Measurements from ENCODE around the gene GNAQ.

Gene GNAQ

DNA sequence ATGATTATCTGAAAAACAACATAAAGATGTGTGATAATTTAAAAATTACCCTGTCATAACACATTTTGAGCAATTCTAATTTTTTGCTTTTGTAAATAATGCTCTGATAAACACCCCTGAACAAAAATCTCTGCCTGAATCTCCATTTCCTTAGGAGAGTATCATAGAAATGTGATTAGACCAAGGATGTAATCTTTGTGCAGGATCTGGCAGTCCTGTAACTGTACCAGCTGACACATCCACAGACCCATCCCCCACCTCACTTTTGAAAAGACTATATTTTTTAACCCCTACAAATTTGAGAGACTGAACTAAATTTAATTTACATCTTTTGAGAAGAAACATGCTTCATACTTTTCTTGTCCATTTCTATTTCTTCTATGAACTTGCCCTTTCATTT is 101.7 kb downstream of the GNAQ start:
- peaks cover 13% of the 10 kb centered on the region for H3K4me1 Mint-ChIP-seq
- no peak for TF ChIP-seq CTCF (IDR thresholded peaks at IDR 0.05)
- DNase-seq = no peak
- H3K27ac Mint-ChIP-seq = no peak overlapping the region
- no peaks in the 10 kb centered on the region for H3K9me3 Mint-ChIP-seq
- peaks cover 29% of the 10 kb centered on the region for H3K36me3 Mint-ChIP-seq (ENCODE audit: low read depth)
- H3K27me3 Mint-ChIP-seq (ENCODE audit: low read depth, poor library complexity) = no peaks in the 10 kb centered on the region
- no peak overlapping the region for H3K4me3 Mint-ChIP-seq

DNA sequence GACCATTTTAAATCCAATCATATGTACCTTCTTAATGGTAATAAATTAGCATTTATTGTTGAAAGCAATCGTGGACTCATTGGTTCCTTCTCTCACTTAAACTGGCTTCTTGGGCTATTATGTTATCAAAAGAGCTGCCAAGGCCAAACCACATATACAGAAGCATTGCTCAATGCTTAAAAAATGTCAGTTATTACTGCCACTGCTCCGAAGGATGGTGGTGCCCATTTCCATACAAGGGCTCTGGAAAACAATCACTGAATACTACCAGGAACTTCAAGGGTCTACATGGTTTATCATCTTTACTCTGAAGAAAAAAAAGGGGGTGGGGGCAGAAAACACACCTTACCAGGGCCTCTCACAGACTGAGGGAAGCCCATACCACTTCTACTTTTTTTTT is 104.3 kb downstream of the GNAQ start:
- H3K27me3 Mint-ChIP-seq (ENCODE audit: low read depth, poor library complexity) = no peaks in the 10 kb centered on the region
- no peak for DNase-seq
- no peaks in the 10 kb centered on the region for H3K9me3 Mint-ChIP-seq
- TF ChIP-seq CTCF (IDR thresholded peaks at IDR 0.05) = no peak
- no peak overlapping the region for H3K4me3 Mint-ChIP-seq
- H3K27ac Mint-ChIP-seq = no peak overlapping the region
- peaks cover 35% of the 10 kb centered on the region for H3K36me3 Mint-ChIP-seq (ENCODE audit: low read depth)
- peaks cover 1% of the 10 kb centered on the region for H3K4me1 Mint-ChIP-seq

- no peak for TF ChIP-seq CTCF (IDR thresholded peaks at IDR 0.05)
- Mint-ChIP-seq H3K4me1 (no peaks in the 10 kb centered on the region), H3K9me3 (no peaks in the 10 kb centered on the region), H3K27me3 (ENCODE audit: low read depth, poor library complexity) (no peaks in the 10 kb centered on the region), H3K4me3 (no peak overlapping the region), H3K36me3 (ENCODE audit: low read depth) (peaks cover 43% of the 10 kb centered on the region), H3K27ac (no peak overlapping the region)
- no peak for DNase-seq
Measured at GRCh38 chr9:77926371-77926878, 105.2 kb downstream of the GNAQ start.

DNA sequence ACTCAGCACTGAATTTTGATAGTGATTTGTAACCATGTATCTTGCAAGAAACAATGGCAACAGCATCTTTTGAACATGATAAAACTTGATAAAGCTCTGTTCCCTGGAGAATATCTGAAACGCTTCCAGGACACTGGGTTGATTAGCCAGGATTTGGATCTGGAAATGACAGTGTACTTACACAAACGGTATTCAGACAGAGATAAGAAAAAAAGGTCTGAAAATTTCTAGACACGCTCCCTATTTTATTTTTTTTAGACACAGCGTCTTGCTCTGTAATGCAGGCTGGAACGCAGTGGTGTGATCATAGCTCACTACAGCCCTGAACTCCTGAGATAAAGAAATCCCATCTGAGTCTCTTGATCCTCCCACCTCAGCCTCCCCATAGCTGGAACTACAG is 109.0 kb downstream of the GNAQ start:
- no peak for DNase-seq
- Mint-ChIP-seq H3K36me3 (ENCODE audit: low read depth) (peaks cover 49% of the 10 kb centered on the region), H3K9me3 (no peaks in the 10 kb centered on the region), H3K4me1 (peaks cover 4% of the 10 kb centered on the region), H3K27ac (peak overlapping the region; percentile 86), H3K4me3 (no peak overlapping the region), H3K27me3 (ENCODE audit: low read depth, poor library complexity) (peaks cover 3% of the 10 kb centered on the region)
- TF ChIP-seq CTCF (IDR thresholded peaks at IDR 0.05) = no peak

DNA sequence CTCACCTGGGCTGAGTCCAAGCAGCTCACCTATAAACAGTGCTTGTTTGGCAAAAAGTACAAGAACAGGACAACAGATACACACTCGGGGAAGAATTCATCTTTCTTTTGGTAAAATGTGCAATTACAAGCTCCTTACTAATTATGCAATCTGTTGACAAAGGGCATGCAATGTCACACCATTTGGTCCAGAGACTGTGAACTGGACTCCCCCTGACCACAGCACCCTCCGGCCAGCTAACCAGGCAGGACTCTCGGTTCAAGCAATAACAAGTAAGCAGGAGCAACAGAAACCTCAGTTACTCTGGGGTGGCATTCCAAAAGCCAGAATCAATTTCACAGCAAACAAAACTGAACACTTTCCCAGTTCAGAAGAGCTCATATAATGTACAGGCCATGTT is 113.8 kb downstream of the GNAQ start:
- Mint-ChIP-seq H3K4me3 (no peak overlapping the region), H3K27ac (peak overlapping the region; percentile 23), H3K9me3 (peaks cover 8% of the 10 kb centered on the region), H3K36me3 (ENCODE audit: low read depth) (peaks cover 56% of the 10 kb centered on the region), H3K27me3 (ENCODE audit: low read depth, poor library complexity) (peaks cover 3% of the 10 kb centered on the region), H3K4me1 (peaks cover 25% of the 10 kb centered on the region)
- no peak for DNase-seq
- TF ChIP-seq CTCF (IDR thresholded peaks at IDR 0.05) = no peak

GRCh38 chr9:77916820-77917219 is 114.8 kb downstream of the GNAQ start:
- H3K9me3 Mint-ChIP-seq = peaks cover 8% of the 10 kb centered on the region
- TF ChIP-seq CTCF (IDR thresholded peaks at IDR 0.05) = no peak
- H3K4me1 Mint-ChIP-seq = peaks cover 25% of the 10 kb centered on the region
- peak overlapping the region; percentile 74 for H3K27ac Mint-ChIP-seq
- peaks cover 3% of the 10 kb centered on the region for H3K27me3 Mint-ChIP-seq (ENCODE audit: low read depth, poor library complexity)
- H3K4me3 Mint-ChIP-seq = no peak overlapping the region
- no peak for DNase-seq
- H3K36me3 Mint-ChIP-seq (ENCODE audit: low read depth) = peaks cover 54% of the 10 kb centered on the region
